Immature natural killer cell (primary cell): Measurements from ENCODE around the gene KRTAP6-3. TPM values are rescaled to one million over a fixed set of nuclear protein-coding genes. Genes with fewer than 3 reads are reported as not detected.

Experiments
- DNase-seq, 3 donors: peaks; one replicate each; pipeline ENCODE4 v3.0.0; 2022; ENCODE audit warnings: mixed read lengths in 1 of 3
- H3K27ac Mint-ChIP-seq, 6 donors: one replicate each; pipeline ENCODE4 v1.8.0; 2020; ENCODE audit warnings: mixed read lengths in 6 of 6, mild to moderate bottlenecking in 5 of 6, inconsistent platforms in 4 of 6, moderate library complexity in 3 of 6
- H3K27me3 Mint-ChIP-seq, 3 donors: one replicate each; pipeline ENCODE4 v1.8.0; 2020 to 2021; ENCODE audit warnings: low read depth in 3 of 3, mild to moderate bottlenecking in 3 of 3, mixed read lengths in 3 of 3, moderate library complexity in 3 of 3, inconsistent platforms in 1 of 3
- H3K36me3 Mint-ChIP-seq, 3 donors: one replicate each; pipeline ENCODE4 v1.8.0; 2020; ENCODE audit warnings: mixed read lengths in 3 of 3, inconsistent platforms in 2 of 3, mild to moderate bottlenecking in 2 of 3
- H3K4me1 Mint-ChIP-seq, 2 donors: one replicate each; pipeline ENCODE4 v1.8.0; 2020; ENCODE audit warnings: inconsistent platforms in 2 of 2, mild to moderate bottlenecking in 2 of 2, mixed read lengths in 2 of 2, moderate library complexity in 1 of 2
- H3K4me3 Mint-ChIP-seq, 5 donors: one replicate each; pipeline ENCODE4 v1.8.0; 2020; ENCODE audit warnings: mild to moderate bottlenecking in 5 of 5, mixed read lengths in 5 of 5, inconsistent platforms in 3 of 5, moderate library complexity in 3 of 5
- H3K9me3 Mint-ChIP-seq, 6 donors: one replicate each; pipeline ENCODE4 v1.8.0; 2020; ENCODE audit warnings: mild to moderate bottlenecking in 6 of 6, mixed read lengths in 6 of 6, inconsistent platforms in 4 of 6, moderate library complexity in 3 of 6
- polyA plus RNA-seq, 3 donors: library from polyadenylated mRNA; unstranded; fragments of 300-500 nt; fragmentation: Illumina TruSeq; gene quantifications; one replicate each; pipeline ENCODE4 v1.2.3, GENCODE V29; 2021

KRTAP6-3 gene
- polyA plus RNA-seq, 3 donors from 2014 or later, result not detected

GRCh38 chr21:30600787-30601186 is 8.5 kb downstream of the KRTAP6-3 start, which contains the start of gene KRTAP22-1:
TSS of gene KRTAP22-1 (plus strand) at chr21:30601087.
- no peak for DNase-seq
- Mint-ChIP-seq H3K36me3 (peaks cover 0 to 4% (median 3%) of the 10 kb centered on the region in 3 donors), H3K27me3 (peaks cover 0 to 3% (median 0%) of the 10 kb centered on the region in 3 donors), H3K27ac (no peak within 1 kb of the TSS), H3K9me3 (peaks cover 10 to 57% (median 22%) of the 10 kb centered on the region in 6 donors), H3K4me3 (no peak within 1 kb of the TSS), H3K4me1 (no peaks in the 10 kb centered on the region)

DNA sequence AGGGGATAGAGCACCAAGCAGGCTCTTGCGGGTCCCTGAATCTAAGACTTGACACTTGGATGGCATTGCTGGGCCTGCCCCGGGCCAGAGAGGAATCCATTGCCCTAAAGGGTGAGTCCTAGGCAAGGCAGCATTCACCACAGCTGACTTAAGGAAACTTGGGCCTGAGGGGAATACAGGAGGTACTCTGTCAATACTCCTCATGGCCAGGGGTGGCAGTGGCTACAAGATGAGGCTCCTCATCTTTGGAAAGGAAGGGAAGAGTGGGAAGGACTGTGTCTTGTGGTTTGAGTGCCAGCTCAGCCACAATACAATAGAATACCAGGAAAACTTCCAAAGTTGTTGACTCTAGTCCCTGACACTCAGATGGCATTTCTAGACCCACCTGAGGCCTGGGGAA is 13.7 kb downstream of the KRTAP6-3 start:
- Mint-ChIP-seq H3K27me3 (peaks cover 0 to 3% (median 1%) of the 10 kb centered on the region in 3 donors), H3K4me1 (no peaks in the 10 kb centered on the region), H3K9me3 (peaks cover 11 to 60% (median 24%) of the 10 kb centered on the region in 6 donors), H3K36me3 (peaks cover 0 to 3% (median 0%) of the 10 kb centered on the region in 3 donors), H3K27ac (no peak overlapping the region), H3K4me3 (no peak overlapping the region)
- no peak for DNase-seq

DNA sequence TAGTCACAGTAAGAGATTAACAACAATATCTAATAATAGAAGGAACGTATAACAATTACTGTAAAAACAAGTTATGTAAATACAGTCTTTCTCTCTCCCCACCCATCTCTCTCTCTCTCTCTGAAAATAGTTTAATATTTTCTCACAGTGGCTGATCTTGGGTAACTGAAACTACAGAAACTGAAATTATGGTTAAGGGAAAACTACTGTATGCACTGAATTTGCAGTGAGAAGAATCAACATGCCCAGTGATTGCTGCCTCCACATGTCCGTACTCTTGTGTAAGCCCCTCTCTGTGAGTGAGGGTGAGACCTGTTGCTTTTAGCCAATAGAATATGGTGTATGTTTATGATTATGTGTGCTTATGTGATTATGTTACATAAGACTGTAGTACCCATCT is 19.9 kb downstream of the KRTAP6-3 start:
- no peaks in the 10 kb centered on the region for H3K4me1 Mint-ChIP-seq
- no peaks in the 10 kb centered on the region for H3K36me3 Mint-ChIP-seq
- no peak overlapping the region for H3K4me3 Mint-ChIP-seq

GRCh38 chr21:30613836-30614235 is 21.6 kb downstream of the KRTAP6-3 start, which contains the start of gene KRTAP6-1:
TSS of gene KRTAP6-1 (minus strand) at chr21:30613930. CDS start at chr21:30613904, 26 bp downstream.
- no peaks in the 10 kb centered on the region for H3K4me1 Mint-ChIP-seq
- no peak within 1 kb of the TSS for H3K27ac Mint-ChIP-seq
- H3K36me3 Mint-ChIP-seq, result no peaks in the 10 kb centered on the region
- no peaks in the 10 kb centered on the region for H3K27me3 Mint-ChIP-seq
- no peak within 1 kb of the TSS for H3K4me3 Mint-ChIP-seq
- H3K9me3 Mint-ChIP-seq, result peaks cover 4 to 17% (median 8%) of the 10 kb centered on the region in 6 donors
- DNase-seq, result no peak

More for the DNA sequence above, 19.9 kb downstream of the KRTAP6-3 start:
- no peak for DNase-seq
- Mint-ChIP-seq H3K27ac (no peak overlapping the region), H3K27me3 (peaks cover 0 to 1% (median 0%) of the 10 kb centered on the region in 3 donors), H3K9me3 (peaks cover 6 to 26% (median 16%) of the 10 kb centered on the region in 6 donors)

GRCh38 chr21:30615199-30615598 is 23.0 kb downstream of the KRTAP6-3 start:
- H3K9me3 Mint-ChIP-seq, result peaks cover 4 to 17% (median 6%) of the 10 kb centered on the region in 6 donors

GRCh38 chr21:30616125-30616524 is 23.9 kb downstream of the KRTAP6-3 start, which contains the start of gene KRTAP20-1:
TSS of gene KRTAP20-1 (plus strand) at chr21:30616425. CDS start at chr21:30616455, 30 bp downstream.
- no peaks in the 10 kb centered on the region for H3K27me3 Mint-ChIP-seq
- no peaks in the 10 kb centered on the region for H3K36me3 Mint-ChIP-seq
- H3K9me3 Mint-ChIP-seq, result peaks cover under 1 to 13% (median 5%) of the 10 kb centered on the region in 6 donors
- no peak within 1 kb of the TSS for H3K27ac Mint-ChIP-seq
- no peaks in the 10 kb centered on the region for H3K4me1 Mint-ChIP-seq
- no peak within 1 kb of the TSS for H3K4me3 Mint-ChIP-seq
- no peak for DNase-seq

More at GRCh38 chr21:30615199-30615598, 23.0 kb downstream of the KRTAP6-3 start:
- Mint-ChIP-seq H3K36me3 (no peaks in the 10 kb centered on the region), H3K27me3 (no peaks in the 10 kb centered on the region), H3K4me1 (no peaks in the 10 kb centered on the region), H3K4me3 (no peak overlapping the region), H3K27ac (no peak overlapping the region)
- DNase-seq, result no peak

DNA sequence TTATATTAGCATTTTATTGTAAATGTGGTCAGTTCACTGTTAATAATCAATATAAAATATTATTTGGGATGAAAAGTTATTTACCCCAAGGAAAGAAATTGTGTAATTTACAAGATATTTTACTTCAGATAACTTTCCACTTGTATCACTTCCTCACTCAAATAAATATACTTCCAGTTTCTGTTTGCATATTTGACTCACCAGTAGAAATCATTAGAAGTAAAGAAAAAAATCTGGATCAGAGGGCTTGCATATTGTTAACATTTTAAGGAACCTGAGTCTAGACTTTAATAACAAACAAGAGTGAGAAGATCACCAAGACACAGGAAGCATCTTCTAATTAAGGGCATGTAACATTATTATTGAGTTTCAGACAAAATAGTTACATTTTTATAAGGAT is 27.8 kb downstream of the KRTAP6-3 start:
- Mint-ChIP-seq H3K27me3 (no peaks in the 10 kb centered on the region), H3K27ac (no peak overlapping the region), H3K4me1 (no peaks in the 10 kb centered on the region), H3K9me3 (peaks cover 7 to 23% (median 14%) of the 10 kb centered on the region in 6 donors), H3K4me3 (no peak overlapping the region), H3K36me3 (no peaks in the 10 kb centered on the region)
- no peak for DNase-seq

DNA sequence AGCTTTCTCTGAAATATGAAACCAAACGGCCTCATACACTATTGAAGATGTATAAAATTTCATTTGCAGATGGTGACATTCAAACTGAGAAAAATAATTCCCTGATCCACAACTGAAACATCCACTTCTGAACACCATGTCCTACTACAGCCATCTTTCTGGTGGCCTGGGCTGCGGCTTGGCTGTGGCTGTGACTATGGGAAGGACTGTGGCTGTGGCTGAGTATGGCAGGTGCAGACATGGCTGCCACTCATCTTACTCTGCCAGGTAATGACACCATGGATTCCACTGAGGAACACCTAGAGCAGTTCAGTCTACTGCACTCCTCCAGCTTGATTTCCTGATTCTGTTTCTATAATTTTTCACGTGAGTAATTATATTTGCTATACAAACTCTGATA is 28.3 kb downstream of the KRTAP6-3 start, which contains the start of gene KRTAP20-4:
Gene KRTAP20-4 (plus strand): TSS at position 106 of the 400 bp plus-strand sequence.
- no peaks in the 10 kb centered on the region for H3K4me1 Mint-ChIP-seq
- no peak for DNase-seq
- H3K9me3 Mint-ChIP-seq, result peaks cover 7 to 24% (median 13%) of the 10 kb centered on the region in 6 donors
- H3K27me3 Mint-ChIP-seq, result no peaks in the 10 kb centered on the region
- no peak within 1 kb of the TSS for H3K4me3 Mint-ChIP-seq
- H3K27ac Mint-ChIP-seq, result no peak within 1 kb of the TSS
- H3K36me3 Mint-ChIP-seq, result no peaks in the 10 kb centered on the region

DNA sequence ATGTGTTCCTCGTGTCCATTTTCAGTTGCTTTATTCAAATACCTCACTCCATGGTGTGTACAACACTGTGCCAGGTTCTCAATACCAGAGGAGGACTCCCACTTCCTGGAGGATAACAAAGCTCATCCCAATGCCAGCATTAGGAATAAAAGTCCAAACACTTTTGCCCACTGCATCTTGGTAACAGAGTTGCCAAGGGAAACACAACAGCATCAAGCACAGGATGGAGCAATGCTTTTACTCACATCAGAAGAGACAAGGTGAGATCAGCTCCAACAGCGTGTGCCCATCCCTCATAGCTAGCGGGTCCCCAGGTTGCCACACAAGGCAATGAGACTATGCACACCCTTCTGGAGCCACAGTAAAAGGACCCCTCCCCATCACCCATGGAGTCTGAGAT is 31.1 kb downstream of the KRTAP6-3 start:
- no peak for DNase-seq
- peaks cover 0 to 3% (median 0%) of the 10 kb centered on the region in 3 donors for H3K36me3 Mint-ChIP-seq
- no peak overlapping the region for H3K27ac Mint-ChIP-seq
- H3K27me3 Mint-ChIP-seq, result no peaks in the 10 kb centered on the region
- no peak overlapping the region for H3K4me3 Mint-ChIP-seq
- peaks cover 7 to 28% (median 18%) of the 10 kb centered on the region in 6 donors for H3K9me3 Mint-ChIP-seq
- no peaks in the 10 kb centered on the region for H3K4me1 Mint-ChIP-seq

GRCh38 chr21:30625449-30626165 is 33.4 kb downstream of the KRTAP6-3 start:
- no peak overlapping the region for H3K27ac Mint-ChIP-seq
- peaks cover 7 to 30% (median 19%) of the 10 kb centered on the region in 6 donors for H3K9me3 Mint-ChIP-seq
- H3K27me3 Mint-ChIP-seq, result no peaks in the 10 kb centered on the region

GRCh38 chr21:30628109-30628508 is 35.9 kb downstream of the KRTAP6-3 start:
- no peaks in the 10 kb centered on the region for H3K27me3 Mint-ChIP-seq
- no peak for DNase-seq
- H3K27ac Mint-ChIP-seq, result no peak overlapping the region
- peaks cover 11 to 43% (median 29%) of the 10 kb centered on the region in 6 donors for H3K9me3 Mint-ChIP-seq
- no peaks in the 10 kb centered on the region for H3K4me1 Mint-ChIP-seq
- H3K36me3 Mint-ChIP-seq, result peaks cover 0 to 3% (median 0%) of the 10 kb centered on the region in 3 donors
- H3K4me3 Mint-ChIP-seq, result no peak overlapping the region

More at GRCh38 chr21:30625449-30626165, 33.4 kb downstream of the KRTAP6-3 start:
- H3K4me3 Mint-ChIP-seq, result no peak overlapping the region
- no peaks in the 10 kb centered on the region for H3K4me1 Mint-ChIP-seq
- no peak for DNase-seq
- H3K36me3 Mint-ChIP-seq, result peaks cover 0 to 3% (median 0%) of the 10 kb centered on the region in 3 donors

DNA sequence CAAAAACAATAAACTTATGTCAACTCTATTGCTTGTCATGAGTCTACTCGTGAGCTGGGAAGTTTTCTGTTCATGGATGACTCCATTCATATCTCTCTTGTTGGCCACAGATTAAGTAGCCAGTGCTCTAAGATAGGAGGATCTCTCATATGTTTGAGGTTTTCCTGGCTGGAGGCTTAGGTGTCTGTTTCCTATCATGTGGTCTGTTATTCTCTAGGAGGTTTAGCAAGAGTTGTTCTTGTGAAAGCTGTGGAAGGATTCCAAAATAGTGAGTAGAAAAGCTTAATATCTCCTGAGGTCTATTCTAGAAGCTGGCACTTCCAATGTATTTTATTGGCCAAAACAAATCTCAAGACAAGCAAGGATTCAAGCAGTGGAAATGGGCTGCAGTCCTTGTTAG is 37.0 kb downstream of the KRTAP6-3 start:
- Mint-ChIP-seq H3K9me3 (peaks cover 4 to 42% (median 27%) of the 10 kb centered on the region in 6 donors), H3K4me1 (no peaks in the 10 kb centered on the region), H3K27ac (no peak overlapping the region), H3K36me3 (peaks cover 0 to 3% (median 0%) of the 10 kb centered on the region in 3 donors), H3K27me3 (no peaks in the 10 kb centered on the region), H3K4me3 (no peak overlapping the region)
- no peak for DNase-seq

DNA sequence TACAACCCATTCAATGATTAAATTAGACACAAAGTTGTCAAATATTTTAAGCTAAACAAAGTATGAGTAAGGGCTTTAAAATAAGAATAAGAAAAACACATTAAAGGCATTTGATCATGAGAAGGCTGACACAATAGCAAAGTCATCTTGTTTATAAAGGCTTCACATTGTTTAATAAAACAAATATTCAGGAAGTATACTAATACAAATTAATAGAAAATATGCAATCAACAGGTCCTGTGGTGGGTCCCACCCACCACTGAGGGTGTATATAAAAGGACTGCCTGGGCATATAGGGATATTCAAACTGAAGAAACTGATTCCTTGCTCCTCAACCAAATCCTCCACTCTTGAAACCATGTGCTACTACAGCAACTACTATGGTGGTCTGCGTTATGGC is 42.7 kb downstream of the KRTAP6-3 start, which contains the start of gene KRTAP20-2:
Gene KRTAP20-2 (plus strand): TSS at position 301 of the 400 bp plus-strand sequence. CDS start 58 bp downstream, at position 359.
- no peak within 1 kb of the TSS for H3K4me3 Mint-ChIP-seq
- H3K4me1 Mint-ChIP-seq, result no peaks in the 10 kb centered on the region
- H3K36me3 Mint-ChIP-seq, result no peaks in the 10 kb centered on the region
- H3K9me3 Mint-ChIP-seq, result peaks cover 10 to 38% (median 15%) of the 10 kb centered on the region in 6 donors
- H3K27me3 Mint-ChIP-seq, result peaks cover 0 to 2% (median 0%) of the 10 kb centered on the region in 3 donors
- no peak for DNase-seq
- no peak within 1 kb of the TSS for H3K27ac Mint-ChIP-seq

DNA sequence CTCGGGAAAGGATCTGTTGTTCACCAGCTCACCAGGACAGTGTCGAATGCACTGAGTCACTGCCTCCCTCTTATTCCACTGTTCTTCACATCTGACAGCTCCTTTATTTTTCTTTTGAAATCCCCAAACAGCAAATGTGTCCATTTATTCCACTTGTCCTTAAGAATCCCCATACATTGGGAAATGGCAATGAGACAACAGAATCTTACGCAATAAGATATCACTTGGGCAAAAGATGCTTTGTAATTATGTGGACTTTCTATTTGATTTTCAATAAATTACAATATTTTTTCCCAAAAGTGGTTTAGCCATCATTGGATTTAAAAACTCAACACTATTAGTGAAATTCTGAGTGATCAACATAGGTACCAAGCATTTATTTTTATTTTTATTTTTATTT is 46.4 kb downstream of the KRTAP6-3 start:
- Mint-ChIP-seq H3K4me3 (no peak overlapping the region), H3K4me1 (no peaks in the 10 kb centered on the region), H3K36me3 (no peaks in the 10 kb centered on the region), H3K27ac (no peak overlapping the region), H3K27me3 (peaks cover 0 to 4% (median 2%) of the 10 kb centered on the region in 3 donors), H3K9me3 (peaks cover 3 to 42% (median 16%) of the 10 kb centered on the region in 6 donors)
- DNase-seq, result no peak
